Measurements from ENCODE around the gene MUC7.
"Not testable (repeated sequence)": the region's sequence is repeated elsewhere in the genome, so short reads cannot be mapped to it uniquely, and the experiment has no call there.

MUC7 gene

GRCh38 chr4:70471897-70472296 is at the start of gene MUC7:
MUC7 (plus strand) TSS chr4:70472197; CDS start chr4:70474022, 1,825 bp downstream.
- DNase-seq = no peak

- DNase-seq = no peak
These were observed 46.7 kb upstream of the MUC7 start for GRCh38 chr4:70425306-70425705.

DNA sequence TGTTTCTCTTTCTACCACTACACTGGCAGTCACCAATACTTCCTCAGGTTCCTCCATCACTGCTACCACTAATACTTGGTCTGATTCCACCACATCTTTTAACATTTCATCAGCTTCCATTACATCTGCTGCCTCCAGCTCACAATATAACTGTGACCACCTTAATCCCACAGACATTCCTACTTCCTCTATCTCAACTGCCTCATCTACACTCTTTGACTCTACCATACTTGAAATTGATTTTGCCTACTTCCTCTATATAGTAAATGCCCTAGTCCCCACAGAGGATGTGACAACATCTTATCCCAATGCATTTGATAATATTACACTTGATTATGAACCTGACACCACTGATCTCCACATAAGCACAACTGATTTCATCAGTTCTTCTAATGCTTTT is 45.2 kb upstream of the MUC7 start:
- DNase-seq = no peak

GRCh38 chr4:70437197-70437596 is 34.8 kb upstream of the MUC7 start:
- DNase-seq = no peak

- DNase-seq = no peak
These were observed 29.5 kb upstream of the MUC7 start for GRCh38 chr4:70442474-70442873.

DNA sequence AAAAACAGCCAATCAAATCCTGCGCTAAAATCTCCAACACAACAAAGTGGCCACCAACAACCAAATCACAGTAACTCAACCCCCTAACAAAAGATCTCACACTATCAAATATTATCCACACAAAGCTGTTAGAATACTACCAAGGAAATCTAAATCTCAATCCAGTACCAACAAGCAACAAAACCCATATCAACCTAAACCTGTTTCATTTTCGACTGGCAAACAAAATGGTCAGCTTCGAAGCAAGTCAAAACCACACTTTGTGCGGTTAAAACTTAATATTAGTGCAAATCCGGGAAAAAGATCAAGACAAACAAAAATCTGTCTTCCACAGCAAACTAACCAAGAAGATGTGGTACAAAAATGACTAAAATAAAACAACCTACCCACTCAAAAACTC is 28.7 kb upstream of the MUC7 start:
- no peak for DNase-seq

DNA sequence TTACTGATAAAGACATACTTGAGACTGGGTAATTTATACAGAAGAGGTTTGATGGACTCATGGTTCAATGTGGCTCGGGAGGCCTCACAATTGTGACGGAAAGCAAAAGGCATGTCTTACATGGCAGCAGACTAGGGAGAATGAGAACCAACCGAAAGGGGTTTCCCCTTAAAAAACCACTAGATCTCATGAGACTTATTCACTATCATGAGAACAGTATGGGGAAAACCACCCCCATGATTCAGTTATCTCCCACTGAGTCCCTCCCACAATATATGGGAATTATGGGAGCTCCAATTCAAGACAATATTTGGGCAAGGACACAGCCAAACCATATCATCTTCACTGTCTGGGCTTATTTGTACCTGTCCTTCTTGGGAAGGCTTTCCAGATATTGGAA is 22.8 kb upstream of the MUC7 start:
- no peak for DNase-seq

- no peak for DNase-seq
These were observed 19.1 kb upstream of the MUC7 start for GRCh38 chr4:70452946-70453345.

GRCh38 chr4:70463335-70463734 is 8.7 kb upstream of the MUC7 start:
- DNase-seq = no peak

GRCh38 chr4:70473679-70474078 is 1.7 kb downstream of the MUC7 start:
- no peak for DNase-seq

GRCh38 chr4:70488748-70489147 is 16.8 kb downstream of the MUC7 start:
- DNase-seq = no peak

GRCh38 chr4:70496231-70496630 is 24.2 kb downstream of the MUC7 start:
- DNase-seq = no peak

DNA sequence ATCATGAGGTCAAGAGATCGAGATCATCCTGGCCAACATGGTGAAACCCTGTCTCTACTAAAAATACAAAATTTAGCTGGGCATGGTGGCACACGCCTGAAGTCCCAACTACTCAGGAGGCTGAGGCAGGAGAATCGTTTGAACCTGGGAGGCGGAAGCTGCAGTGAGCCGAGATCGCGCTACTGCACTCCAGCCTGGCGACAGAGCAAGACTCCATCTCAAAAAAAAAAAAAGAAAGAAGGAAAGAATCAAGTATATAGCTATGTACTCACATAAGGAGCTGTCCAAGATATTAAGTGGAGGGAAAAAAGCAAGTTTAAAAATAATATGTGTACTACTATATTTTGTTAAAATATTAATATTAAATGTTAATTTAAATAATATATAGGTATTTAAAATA is 29.8 kb downstream of the MUC7 start:
- not testable (repeated sequence) for DNase-seq

GRCh38 chr4:70504733-70505132 is 32.7 kb downstream of the MUC7 start:
- no peak for DNase-seq

DNA sequence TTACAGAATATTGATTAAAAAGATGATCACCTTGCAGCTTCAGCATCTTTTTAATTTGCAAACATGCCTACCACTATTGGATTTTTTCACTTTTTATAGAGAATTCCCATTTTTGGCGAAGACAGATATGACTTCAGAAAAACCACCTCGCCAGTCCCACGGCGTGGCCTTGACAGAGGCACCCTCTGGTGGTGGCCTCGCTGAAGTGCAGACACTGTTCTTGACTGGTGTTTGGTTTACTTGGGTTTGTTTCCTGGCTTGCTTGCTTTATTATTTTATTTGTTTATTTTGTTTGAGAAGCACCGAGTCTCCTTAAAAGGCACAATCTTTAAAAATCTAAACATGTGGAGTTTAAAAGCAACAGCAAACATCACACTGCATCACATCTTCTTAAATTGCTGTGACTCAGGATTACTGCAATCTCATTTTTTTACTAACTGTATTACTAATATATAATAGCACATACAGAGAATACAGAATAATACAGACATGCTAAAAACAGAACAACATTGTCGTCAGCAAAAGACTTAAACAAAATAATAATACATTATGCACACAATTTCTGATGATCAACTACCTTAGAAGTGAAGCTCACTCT is 33.3 kb downstream of the MUC7 start:
- DNase-seq = peak; percentile 26

DNA sequence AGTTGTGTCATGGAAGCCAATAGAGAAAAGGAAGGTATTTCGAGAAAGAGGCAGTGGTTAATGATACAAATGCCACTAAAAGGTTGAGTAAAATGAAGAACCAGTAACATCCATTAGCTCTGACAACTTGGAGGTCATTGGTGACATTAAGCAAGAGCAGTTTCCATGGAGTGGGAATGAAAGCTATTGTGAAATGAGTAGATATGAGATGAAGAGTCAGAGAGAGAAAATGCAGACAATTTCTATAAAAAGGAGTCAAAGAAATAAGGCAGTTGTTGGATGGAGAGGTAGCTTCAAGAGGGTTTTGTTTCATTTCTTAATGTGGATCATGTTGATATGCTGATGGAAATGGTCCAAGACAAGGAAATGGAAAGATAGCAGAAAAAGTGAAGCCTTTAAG is 36.8 kb downstream of the MUC7 start:
- DNase-seq = no peak

DNA sequence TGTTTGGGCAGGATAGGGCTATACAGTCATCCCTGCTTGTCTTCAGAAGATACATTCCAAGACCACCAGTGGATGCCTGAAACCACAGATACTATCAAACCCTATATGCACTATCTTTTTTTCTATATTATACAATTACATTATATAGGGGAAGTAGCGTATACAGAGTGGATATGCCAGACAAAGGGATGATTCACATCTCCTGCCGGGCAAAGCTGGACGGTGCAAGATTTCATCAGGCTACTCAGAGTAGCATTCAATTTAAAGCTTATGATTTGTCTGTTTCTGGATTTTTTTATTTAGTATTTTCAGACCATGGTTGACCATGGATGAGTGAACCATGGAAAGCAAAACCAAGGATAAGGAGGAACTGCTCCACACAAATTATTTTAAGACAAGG is 39.4 kb downstream of the MUC7 start:
- no peak for DNase-seq

DNA sequence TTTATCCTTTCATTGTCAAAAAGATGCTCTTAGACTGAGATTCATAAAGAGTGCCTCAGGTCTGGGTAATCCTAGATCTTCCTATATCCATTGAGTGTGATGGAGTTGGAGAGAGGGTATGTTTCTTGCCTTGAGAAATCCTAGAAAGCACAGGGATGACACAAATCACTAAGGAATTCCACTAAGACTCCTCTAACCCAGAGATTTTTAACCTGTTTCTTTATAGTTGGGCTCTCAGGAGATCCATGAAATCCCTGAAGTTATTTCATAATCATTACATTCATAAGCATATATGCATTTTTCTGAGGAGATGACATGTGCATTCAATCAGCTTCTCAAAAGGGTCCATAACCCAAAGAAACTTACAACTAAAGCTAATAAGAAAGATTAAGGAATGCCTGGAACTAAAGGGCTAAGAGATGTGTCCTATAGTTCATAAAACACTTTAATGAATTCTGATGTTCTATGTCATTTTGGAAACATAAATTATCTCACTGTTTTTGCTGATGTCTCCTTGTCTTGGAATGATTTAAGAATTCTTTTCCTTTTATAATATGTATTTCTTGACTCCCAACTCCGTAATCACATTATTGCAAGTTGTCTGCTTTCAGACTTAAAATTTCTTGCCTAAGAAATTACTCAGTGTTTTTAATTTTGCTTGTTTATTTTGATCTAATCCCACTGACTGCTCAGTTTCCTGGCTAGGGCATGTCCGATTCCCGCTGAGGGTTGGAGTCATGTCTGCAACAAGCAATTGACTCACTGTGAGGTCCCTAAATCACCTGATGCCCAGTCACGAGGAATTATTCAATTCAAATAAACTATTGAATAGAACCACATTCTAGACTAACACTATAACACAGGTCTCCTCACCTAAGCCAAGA is 43.6 kb downstream of the MUC7 start:
- DNase-seq = no peak

DNA sequence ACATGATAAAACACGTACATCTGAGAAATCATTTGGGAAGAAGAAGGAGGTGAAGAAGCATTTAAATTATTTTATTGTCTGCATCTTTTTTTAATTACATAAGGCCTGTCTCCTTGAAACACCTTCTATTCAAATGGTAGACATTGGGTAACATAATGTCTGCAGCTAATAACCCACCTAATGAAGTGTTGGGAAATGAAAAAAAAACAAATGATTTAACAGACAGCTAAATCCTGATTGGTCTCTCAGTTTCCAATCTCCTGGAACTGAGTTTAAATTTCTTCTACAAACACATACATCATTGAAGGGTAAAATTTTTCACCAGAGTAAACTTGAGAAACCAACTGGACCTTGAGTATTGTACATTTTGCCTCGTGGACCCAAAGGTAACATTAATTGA is 46.3 kb downstream of the MUC7 start, which contains the start of gene AMTN:
Gene AMTN (plus strand): TSS at position 301 of the 400 bp plus-strand sequence. CDS start 209 bp downstream, outside the sequence.
- no peak for DNase-seq

DNA sequence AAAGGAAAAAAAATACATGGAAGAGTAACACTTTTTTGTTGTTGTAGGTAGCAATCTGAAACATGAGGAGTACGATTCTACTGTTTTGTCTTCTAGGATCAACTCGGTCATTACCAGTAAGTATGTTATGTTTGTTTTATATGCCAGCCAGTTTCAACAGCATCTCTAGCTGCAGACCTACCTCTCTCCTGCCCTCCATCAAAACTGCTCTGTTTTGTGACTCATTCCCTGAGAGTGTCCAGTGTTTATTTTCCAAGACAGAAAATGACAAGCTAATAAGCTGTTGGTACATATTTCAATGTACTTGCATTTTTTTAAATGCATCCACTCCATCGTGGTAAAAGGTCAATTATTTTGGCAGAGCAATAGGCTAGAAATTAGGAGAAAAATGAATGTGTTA is 46.7 kb downstream of the MUC7 start:
- DNase-seq = no peak

- DNase-seq = no peak
These were observed 50.6 kb downstream of the MUC7 start for GRCh38 chr4:70522626-70523025.

DNA sequence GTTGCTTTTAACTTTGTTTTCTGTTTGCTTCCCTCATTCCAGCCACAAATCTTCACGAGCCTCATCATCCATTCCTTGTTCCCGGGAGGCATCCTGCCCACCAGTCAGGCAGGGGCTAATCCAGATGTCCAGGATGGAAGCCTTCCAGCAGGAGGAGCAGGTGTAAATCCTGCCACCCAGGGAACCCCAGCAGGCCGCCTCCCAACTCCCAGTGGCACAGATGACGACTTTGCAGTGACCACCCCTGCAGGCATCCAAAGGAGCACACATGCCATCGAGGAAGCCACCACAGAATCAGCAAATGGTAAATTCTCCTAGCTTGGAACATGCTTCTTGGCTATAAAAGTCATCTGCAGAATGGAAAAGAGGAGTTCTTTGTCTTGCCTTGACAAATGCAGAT is 59.0 kb downstream of the MUC7 start:
- no peak for DNase-seq

DNA sequence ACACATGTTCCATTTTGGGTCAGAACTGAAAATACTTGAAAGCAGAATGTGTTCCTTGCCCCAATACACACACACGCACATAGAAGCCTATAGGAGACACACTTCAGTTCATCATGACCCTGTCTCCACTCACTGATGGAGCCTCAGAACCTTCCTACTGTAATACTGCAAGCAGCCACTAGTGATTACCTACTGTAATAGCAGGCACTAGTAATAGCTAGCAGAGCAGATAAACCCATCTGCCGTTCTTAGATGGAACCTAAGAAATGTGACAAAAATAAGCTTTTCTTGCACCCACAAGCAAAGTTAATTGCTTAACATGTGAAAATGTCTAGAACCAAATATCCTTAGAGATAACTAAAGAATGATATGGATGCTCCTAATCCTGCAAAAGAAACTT is 60.0 kb downstream of the MUC7 start:
- no peak for DNase-seq
